ENCODE results near the gene TTLL5.

Gene TTLL5

GRCh38 chr14:75781096-75781495 lies 120.0 kb downstream of the TTLL5 start (continued):
- TF ChIP-seq TSHZ2 (CRISPR knock-in tag; IDR thresholded peaks at IDR 0.05) (no peak), CREB5 (CRISPR knock-in tag; IDR thresholded peaks at IDR 0.05; ENCODE audit: low read depth) (no peak), CSDC2 (CRISPR knock-in tag; IDR thresholded peaks at IDR 0.05) (no peak), ZFP3 (CRISPR knock-in tag; IDR thresholded peaks at IDR 0.05) (no peak), ESRRG (CRISPR knock-in tag; IDR thresholded peaks at IDR 0.05) (no peak), SNAI2 (CRISPR knock-in tag; IDR thresholded peaks at IDR 0.05) (no peak), PPARA (CRISPR knock-in tag; IDR thresholded peaks at IDR 0.05; ENCODE audit: borderline replicate concordance) (no peak), ZNF8 (CRISPR knock-in tag; IDR thresholded peaks at IDR 0.05) (no peak), OSR1 (CRISPR knock-in tag; IDR thresholded peaks at IDR 0.05) (no peak), ZFP30 (CRISPR knock-in tag; IDR thresholded peaks at IDR 0.05) (no peak), ZNF70 (CRISPR knock-in tag; IDR thresholded peaks at IDR 0.05) (no peak), ISL1 (CRISPR knock-in tag; IDR thresholded peaks at IDR 0.05) (no peak)

GRCh38 chr14:75783184-75783583 lies 122.1 kb downstream of the TTLL5 start:
- no peak for ATAC-seq
- no peak for TF ChIP-seq RARB (CRISPR knock-in tag; IDR thresholded peaks at IDR 0.05)
- TF ChIP-seq ZNF70 (CRISPR knock-in tag; IDR thresholded peaks at IDR 0.05): no peak
- TF ChIP-seq TOX (CRISPR knock-in tag; IDR thresholded peaks at IDR 0.05; ENCODE audit: borderline replicate concordance): no peak
- TF ChIP-seq TCF4 (CRISPR knock-in tag; IDR thresholded peaks at IDR 0.05; ENCODE audit: borderline replicate concordance): no peak
- no peak for TF ChIP-seq ZNF565 (CRISPR knock-in tag; conservative IDR thresholded peaks at IDR 0.05; ENCODE audit: low read depth)
- no peak for TF ChIP-seq ISL1 (CRISPR knock-in tag; IDR thresholded peaks at IDR 0.05)
- no peak for TF ChIP-seq OSR1 (CRISPR knock-in tag; IDR thresholded peaks at IDR 0.05)
- TF ChIP-seq CSDC2 (CRISPR knock-in tag; IDR thresholded peaks at IDR 0.05): no peak
- TF ChIP-seq SNAI2 (CRISPR knock-in tag; IDR thresholded peaks at IDR 0.05): no peak
- no peak for TF ChIP-seq CSRNP3 (CRISPR knock-in tag; IDR thresholded peaks at IDR 0.05)
- TF ChIP-seq ZFP30 (CRISPR knock-in tag; IDR thresholded peaks at IDR 0.05): no peak
- no peak for TF ChIP-seq CREB5 (CRISPR knock-in tag; IDR thresholded peaks at IDR 0.05; ENCODE audit: low read depth)
- no peak for TF ChIP-seq GLIS3 (CRISPR knock-in tag; IDR thresholded peaks at IDR 0.05)
- no peak for TF ChIP-seq PATZ1 (CRISPR knock-in tag; IDR thresholded peaks at IDR 0.05; ENCODE audit: borderline replicate concordance)
- TF ChIP-seq ZC3H10 (CRISPR knock-in tag; IDR thresholded peaks at IDR 0.05): no peak

- no peak for TF ChIP-seq PATZ1 (CRISPR knock-in tag; IDR thresholded peaks at IDR 0.05; ENCODE audit: borderline replicate concordance)
- TF ChIP-seq CSDC2 (CRISPR knock-in tag; IDR thresholded peaks at IDR 0.05): no peak
- no peak for TF ChIP-seq TSHZ2 (CRISPR knock-in tag; IDR thresholded peaks at IDR 0.05)
- TF ChIP-seq TOX (CRISPR knock-in tag; IDR thresholded peaks at IDR 0.05; ENCODE audit: borderline replicate concordance): no peak
- TF ChIP-seq ISL1 (CRISPR knock-in tag; IDR thresholded peaks at IDR 0.05): no peak
- TF ChIP-seq OSR1 (CRISPR knock-in tag; IDR thresholded peaks at IDR 0.05): no peak
- TF ChIP-seq ZNF565 (CRISPR knock-in tag; conservative IDR thresholded peaks at IDR 0.05; ENCODE audit: low read depth): no peak
- TF ChIP-seq CREB5 (CRISPR knock-in tag; IDR thresholded peaks at IDR 0.05; ENCODE audit: low read depth): no peak
- no peak for TF ChIP-seq ZFP30 (CRISPR knock-in tag; IDR thresholded peaks at IDR 0.05)
- no peak for TF ChIP-seq ZC3H10 (CRISPR knock-in tag; IDR thresholded peaks at IDR 0.05)
- TF ChIP-seq BACH2 (CRISPR knock-in tag; IDR thresholded peaks at IDR 0.05; ENCODE audit: borderline replicate concordance): no peak
- ATAC-seq: no peak
Observed at GRCh38 chr14:75783602-75784313, 122.7 kb downstream of the TTLL5 start.

Data from SK-N-SH treated with all-trans-retinoic acid at 6 μM for 48 hours (cell line).